ENCODE results near the gene MBTD1.
"Not testable (repeated sequence)": the region's sequence is repeated elsewhere in the genome, so short reads cannot be mapped to it uniquely, and the experiment has no call there.

Gene MBTD1

GRCh38 chr17:51180486-51180885, 79.4 kb downstream of the MBTD1 start:
- TF ChIP-seq ZNF384 (IDR thresholded peaks at IDR 0.05) (no peak), FOXM1 (IDR thresholded peaks at IDR 0.05; ENCODE audit: borderline replicate concordance) (no peak), FOXK2 (IDR thresholded peaks at IDR 0.05) (no peak), SP1 (IDR thresholded peaks at IDR 0.05) (no peak), ARNT (IDR thresholded peaks at IDR 0.05) (no peak), TARDBP (IDR thresholded peaks at IDR 0.05) (no peak), BHLHE40 (IDR thresholded peaks at IDR 0.05; ENCODE audit: borderline replicate concordance) (no peak), FOXA1 (IDR thresholded peaks at IDR 0.05) (no peak), PKNOX1 (IDR thresholded peaks at IDR 0.05) (no peak), HDGF (IDR thresholded peaks at IDR 0.05; ENCODE audit: borderline replicate concordance) (no peak), L3MBTL2 (conservative IDR thresholded peaks at IDR 0.05) (no peak), CTBP1 (IDR thresholded peaks at IDR 0.05; ENCODE audit: borderline replicate concordance) (no peak), SUZ12 (IDR thresholded peaks at IDR 0.05) (no peak), LEF1 (IDR thresholded peaks at IDR 0.05; ENCODE audit: borderline replicate concordance) (no peak), ELF4 (IDR thresholded peaks at IDR 0.05) (no peak), NFRKB (IDR thresholded peaks at IDR 0.05) (no peak)
- DNase-seq (ENCODE audit: extremely low spot score) = no peak
- CTCF ChIA-PET = no interaction called here
- POLR2A ChIA-PET = interaction anchor here (1.2 kb wide), 1 partner anchor 15 kb away, joined by 4 read pairs; the partner anchor contains the start of gene NME2

DNA sequence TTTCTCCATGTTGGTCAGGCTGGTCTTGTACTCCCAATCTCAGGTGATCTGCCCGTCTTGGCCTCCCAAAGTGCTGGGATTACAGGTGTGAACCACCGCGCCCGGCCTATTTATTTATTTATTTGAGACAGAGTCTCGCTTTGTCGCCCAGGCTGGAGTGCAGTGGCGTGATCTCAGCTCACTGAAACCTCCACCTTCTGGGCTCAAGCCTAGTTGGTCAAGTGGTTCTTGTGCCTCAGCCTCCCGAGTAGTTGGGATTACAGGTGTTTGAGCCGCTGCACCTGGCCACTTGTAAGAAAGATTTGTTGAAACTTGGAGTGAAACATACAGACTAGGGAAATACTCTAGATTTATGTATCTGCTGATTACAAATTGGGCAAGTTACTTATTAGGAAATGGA, 87.8 kb downstream of the MBTD1 start:
- DNase-seq (ENCODE audit: extremely low spot score); CTCF ChIA-PET: not testable (repeated sequence)
- POLR2A ChIA-PET = interaction anchor here (1.0 kb wide), 1 partner anchor 50 kb away, joined by 3 read pairs; no protein-coding TSS in a partner anchor

DNA sequence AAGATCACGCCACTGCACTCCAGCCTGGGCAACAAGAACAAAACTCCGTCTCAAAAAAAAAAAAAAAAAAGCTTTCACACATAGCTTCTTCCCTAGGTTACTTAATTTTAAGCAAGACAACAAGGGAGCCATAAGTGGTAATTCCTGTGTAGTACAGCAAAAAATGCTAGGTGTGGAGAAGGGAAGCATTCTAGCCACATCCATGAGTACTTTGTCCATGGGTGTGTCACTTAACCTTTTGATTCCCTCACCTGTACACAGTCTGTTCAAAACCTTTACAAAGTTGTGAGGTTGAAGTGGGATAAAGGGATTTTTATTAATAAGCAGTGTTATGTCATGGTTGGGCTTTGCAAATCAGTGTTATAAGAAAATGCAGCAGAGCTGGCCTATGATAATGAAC, 89.1 kb downstream of the MBTD1 start:
- DNase-seq (ENCODE audit: extremely low spot score) = no peak
- TF ChIP-seq ARNT (IDR thresholded peaks at IDR 0.05) (no peak), FOXK2 (IDR thresholded peaks at IDR 0.05) (no peak), ZNF384 (IDR thresholded peaks at IDR 0.05) (no peak), FOXM1 (IDR thresholded peaks at IDR 0.05; ENCODE audit: borderline replicate concordance) (no peak), SUZ12 (IDR thresholded peaks at IDR 0.05) (no peak), NFRKB (IDR thresholded peaks at IDR 0.05) (no peak), L3MBTL2 (conservative IDR thresholded peaks at IDR 0.05) (no peak), TARDBP (IDR thresholded peaks at IDR 0.05) (no peak), HDGF (IDR thresholded peaks at IDR 0.05; ENCODE audit: borderline replicate concordance) (no peak), ELF4 (IDR thresholded peaks at IDR 0.05) (no peak), FOXA1 (IDR thresholded peaks at IDR 0.05) (no peak), CTBP1 (IDR thresholded peaks at IDR 0.05; ENCODE audit: borderline replicate concordance) (no peak), BHLHE40 (IDR thresholded peaks at IDR 0.05; ENCODE audit: borderline replicate concordance) (no peak), SP1 (IDR thresholded peaks at IDR 0.05) (no peak), LEF1 (IDR thresholded peaks at IDR 0.05; ENCODE audit: borderline replicate concordance) (no peak)
- CTCF ChIA-PET = interaction anchor here (0.7 kb wide), 1 partner anchor 7 kb away, joined by 3 read pairs; no protein-coding TSS in a partner anchor
- POLR2A ChIA-PET = interaction anchor here (1.1 kb wide), 1 partner anchor 17 kb away, joined by 4 read pairs; no protein-coding TSS in a partner anchor

DNA sequence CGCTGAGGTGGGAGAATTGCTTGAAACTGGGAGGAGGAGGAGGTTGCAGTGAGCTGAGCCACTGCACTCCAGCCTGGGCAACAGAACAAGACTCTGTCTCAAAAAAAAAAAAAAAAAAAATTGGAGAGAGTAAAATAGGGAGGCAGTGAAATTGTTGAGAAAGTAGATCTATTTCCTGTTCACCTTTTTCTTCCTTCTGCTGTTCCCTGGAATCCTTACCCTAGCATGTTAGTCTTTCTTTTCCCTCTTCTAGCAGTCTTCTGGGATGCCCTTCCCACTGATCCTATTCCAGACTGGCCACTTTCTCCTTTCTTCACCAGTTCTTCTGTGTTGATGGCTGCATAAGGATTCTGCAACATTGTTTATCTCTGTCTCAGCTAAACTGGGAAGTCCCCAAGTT, 90.5 kb downstream of the MBTD1 start:
- CTCF ChIA-PET = no interaction called here
- POLR2A ChIA-PET = no interaction called here
- TF ChIP-seq FOXK2 (IDR thresholded peaks at IDR 0.05) (no peak), ZNF384 (IDR thresholded peaks at IDR 0.05) (no peak), FOXM1 (IDR thresholded peaks at IDR 0.05; ENCODE audit: borderline replicate concordance) (no peak), FOXA1 (IDR thresholded peaks at IDR 0.05) (no peak), ARNT (IDR thresholded peaks at IDR 0.05) (no peak), L3MBTL2 (conservative IDR thresholded peaks at IDR 0.05) (no peak), SP1 (IDR thresholded peaks at IDR 0.05) (no peak), PKNOX1 (IDR thresholded peaks at IDR 0.05) (no peak), SUZ12 (IDR thresholded peaks at IDR 0.05) (no peak), NFRKB (IDR thresholded peaks at IDR 0.05) (no peak), BHLHE40 (IDR thresholded peaks at IDR 0.05; ENCODE audit: borderline replicate concordance) (no peak), CTBP1 (IDR thresholded peaks at IDR 0.05; ENCODE audit: borderline replicate concordance) (no peak), ELF4 (IDR thresholded peaks at IDR 0.05) (no peak), HDGF (IDR thresholded peaks at IDR 0.05; ENCODE audit: borderline replicate concordance) (no peak)
- DNase-seq (ENCODE audit: extremely low spot score) = no peak

- TF ChIP-seq L3MBTL2 (conservative IDR thresholded peaks at IDR 0.05) (0 out of 2 replicates have a peak, but pooled peaks have one; percentile 7), CTBP1 (IDR thresholded peaks at IDR 0.05; ENCODE audit: borderline replicate concordance) (no peak)
- peak; percentile 88 for DNase-seq (ENCODE audit: extremely low spot score)
- ChIA-PET POLR2A (interaction anchor here (1.3 kb wide), 1 partner anchor 47 kb away, joined by 9 read pairs; the partner anchor contains the start of gene SPAG9), CTCF (interaction anchor here (1.2 kb wide), 1 partner anchor 10 kb away, joined by 7 read pairs; no protein-coding TSS in a partner anchor)
Observed at GRCh38 chr17:51166987-51167931, 92.6 kb downstream of the MBTD1 start.

- peak; percentile 92 for DNase-seq (ENCODE audit: extremely low spot score)
- CTCF ChIA-PET = interaction anchor here (0.7 to 1.2 kb wide), 3 partner anchors 11 to 165 kb away, joined by 3 to 7 read pairs (median 4); no protein-coding TSS in a partner anchor
Observed at GRCh38 chr17:51166198-51166986, 93.5 kb downstream of the MBTD1 start, which contains the start of gene NME2. Gene NME2 (plus strand): TSS chr17:51166411. CDS start chr17:51166831, 420 bp downstream.

More at GRCh38 chr17:51166198-51166986, 93.5 kb downstream of the MBTD1 start, which contains the start of gene NME2:
- TF ChIP-seq FOXM1 (IDR thresholded peaks at IDR 0.05; ENCODE audit: borderline replicate concordance) (no peak), LEF1 (IDR thresholded peaks at IDR 0.05; ENCODE audit: borderline replicate concordance) (peak; percentile 59; the same call in 1 of the 2 replicates), ARNT (IDR thresholded peaks at IDR 0.05) (0 out of 2 replicates have a peak, but pooled peaks have one; percentile 33), L3MBTL2 (conservative IDR thresholded peaks at IDR 0.05) (peak; percentile 77)
- POLR2A ChIA-PET = interaction anchor here (0.6 to 3.1 kb wide), 15 partner anchors 8 to 301 kb away, joined by 3 to 22 read pairs (median 4); partner anchors contain the start of genes NME1, SPAG9, TOB1 and UTP18

Data from HEK293T (cell line).